Raji (cell line): Measurements from ENCODE around the gene POLD1.

Experiments used
- POLR2A ChIP-seq: IDR thresholded peaks from 2 replicates; pipeline ENCODE4 v1.6.1; 2011; ENCODE audit warnings: low read depth, low read length, control low read depth; ENCODE audit not compliant: insufficient read depth

Gene POLD1

GRCh38 chr19:50422397-50423278, 38.5 kb downstream of the POLD1 start:
- no peak for TF ChIP-seq POLR2A

- TF ChIP-seq POLR2A = no peak
Measured at GRCh38 chr19:50423279-50424113, 39.3 kb downstream of the POLD1 start.

- TF ChIP-seq POLR2A = no peak
Measured at GRCh38 chr19:50425581-50425980, 41.4 kb downstream of the POLD1 start.

GRCh38 chr19:50427318-50427925, 43.3 kb downstream of the POLD1 start:
- no peak for TF ChIP-seq POLR2A

GRCh38 chr19:50427997-50428425, 43.9 kb downstream of the POLD1 start:
- no peak for TF ChIP-seq POLR2A

- TF ChIP-seq POLR2A = no peak
Measured at GRCh38 chr19:50428772-50429463, 44.8 kb downstream of the POLD1 start.

GRCh38 chr19:50430888-50431342, 46.8 kb downstream of the POLD1 start:
- no peak for TF ChIP-seq POLR2A

- peak; percentile 80 for TF ChIP-seq POLR2A
Measured at GRCh38 chr19:50431343-50432220, 47.4 kb downstream of the POLD1 start.

GRCh38 chr19:50432221-50433028, 48.3 kb downstream of the POLD1 start, which contains the start of gene MYBPC2:
MYBPC2 (plus strand) TSS chr19:50432892; CDS start chr19:50432954, 62 bp downstream.
- no peak for TF ChIP-seq POLR2A

GRCh38 chr19:50433201-50434180, 49.3 kb downstream of the POLD1 start:
- no peak for TF ChIP-seq POLR2A

- no peak for TF ChIP-seq POLR2A
Measured at GRCh38 chr19:50434525-50434924, 50.4 kb downstream of the POLD1 start.

GRCh38 chr19:50435221-50435620, 51.1 kb downstream of the POLD1 start:
- no peak for TF ChIP-seq POLR2A

GRCh38 chr19:50435627-50436026, 51.5 kb downstream of the POLD1 start:
- TF ChIP-seq POLR2A = no peak
